Colonic mucosa (tissue), 4 donors: ENCODE data around the gene MPV17L2. TPM values are rescaled to one million over a fixed set of nuclear protein-coding genes. Genes with fewer than 3 reads are reported as not detected.

Experiments
- DNase-seq: peaks from one replicate; pipeline ENCODE4 v3.0.0-alpha.2; 2020
- H3K27ac ChIP-seq: fragments of 200-600 bp; one replicate; pipeline ENCODE4 v1.8.0; 2021
- H3K27me3 ChIP-seq: fragments of 200-600 bp; one replicate; pipeline ENCODE4 v1.8.0; 2021
- H3K36me3 ChIP-seq: fragments of 200-600 bp; one replicate; pipeline ENCODE4 v1.8.0; 2021
- H3K4me1 ChIP-seq: fragments of 200-600 bp; one replicate; pipeline ENCODE4 v1.8.0; 2021; ENCODE audit warnings: mild to moderate bottlenecking
- H3K4me3 ChIP-seq: fragments of 200-600 bp; one replicate; pipeline ENCODE4 v1.8.0; 2021
- H3K9ac ChIP-seq, 2 donors: one replicate each; pipeline ENCODE4 v1.7.0; 2013; ENCODE audit warnings: control low read depth in 2 of 2, low read depth in 2 of 2, low read length in 2 of 2
- H3K9me3 ChIP-seq: fragments of 200-600 bp; one replicate; pipeline ENCODE4 v1.8.0; 2021
- intact Hi-C: fragments of 100-400 bp; cut with DNase I; formaldehyde crosslinking; loops from one replicate; pipeline ENCODE4 v1.14.1; 2022
- total RNA-seq, 2 donors: library from RNA; stranded (reverse); fragmentation: NEBNext Ultra II Directional in 1 of 2; extraction: Animal tissue kit (Norgen Biotek cat#: 25700) in 1 of 2; gene quantifications; one replicate each; pipeline ENCODE4 v1.2.1, GENCODE V29; 2021
- TF ChIP-seq, protein P1 (sequence below): fragments of 200-600 bp; IDR thresholded peaks from one replicate; pipeline ENCODE4 v1.8.0; 2022; ENCODE audit warnings: antibody characterized with exemption, mild to moderate bottlenecking
- donor health status: healthy.
- donor health status: DM: no; HTN: no; CAD: no.
- donor health status: DM: no; HTN: no; CAD: no.

MPV17L2 gene
- total RNA-seq, 2 donors from 2014 or later: 8.9 to 21.7 TPM

DNA sequence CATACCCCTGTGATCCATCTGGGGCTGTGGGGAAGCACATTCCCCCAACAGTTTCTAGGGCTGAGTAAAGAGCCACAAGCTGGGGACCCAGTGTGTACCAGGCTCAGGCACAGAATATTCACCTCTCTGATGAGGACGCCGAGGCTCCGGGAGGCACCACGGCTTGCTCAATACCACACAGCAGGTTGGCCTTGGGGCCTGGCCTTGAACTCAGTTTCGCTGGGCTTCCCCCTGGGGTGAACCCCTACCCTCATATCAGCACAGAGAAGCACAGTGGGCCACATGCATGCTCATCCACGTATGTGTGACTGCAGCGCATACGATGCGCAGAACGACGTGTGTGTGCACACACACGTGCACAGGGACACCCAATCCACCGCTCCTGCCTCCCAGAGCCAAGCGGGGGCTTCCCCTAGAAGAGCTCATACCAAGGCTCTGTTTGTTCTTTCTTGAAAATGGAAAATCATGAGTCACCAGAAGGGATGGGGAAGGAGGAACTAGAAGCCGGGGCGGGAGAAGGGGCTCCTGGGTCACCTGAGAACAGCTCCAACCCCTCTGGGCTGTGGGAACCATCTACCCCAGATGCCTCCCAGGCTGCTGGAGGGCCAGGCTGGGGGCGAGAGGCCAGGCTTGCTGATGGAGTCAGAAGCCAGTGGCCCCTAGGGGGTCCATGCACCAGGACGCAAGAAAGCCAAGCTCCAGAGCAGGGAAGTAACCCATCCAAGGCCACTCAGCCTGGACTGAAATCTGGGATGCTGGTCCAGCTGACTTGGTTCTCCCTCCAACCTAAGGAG is 38.1 kb downstream of the MPV17L2 start:
- no peak overlapping the region for H3K27ac ChIP-seq
- H3K27me3 ChIP-seq: peaks cover 12% of the 10 kb centered on the region
- H3K9me3 ChIP-seq: no peaks in the 10 kb centered on the region
- TF ChIP-seq, protein P1, sequence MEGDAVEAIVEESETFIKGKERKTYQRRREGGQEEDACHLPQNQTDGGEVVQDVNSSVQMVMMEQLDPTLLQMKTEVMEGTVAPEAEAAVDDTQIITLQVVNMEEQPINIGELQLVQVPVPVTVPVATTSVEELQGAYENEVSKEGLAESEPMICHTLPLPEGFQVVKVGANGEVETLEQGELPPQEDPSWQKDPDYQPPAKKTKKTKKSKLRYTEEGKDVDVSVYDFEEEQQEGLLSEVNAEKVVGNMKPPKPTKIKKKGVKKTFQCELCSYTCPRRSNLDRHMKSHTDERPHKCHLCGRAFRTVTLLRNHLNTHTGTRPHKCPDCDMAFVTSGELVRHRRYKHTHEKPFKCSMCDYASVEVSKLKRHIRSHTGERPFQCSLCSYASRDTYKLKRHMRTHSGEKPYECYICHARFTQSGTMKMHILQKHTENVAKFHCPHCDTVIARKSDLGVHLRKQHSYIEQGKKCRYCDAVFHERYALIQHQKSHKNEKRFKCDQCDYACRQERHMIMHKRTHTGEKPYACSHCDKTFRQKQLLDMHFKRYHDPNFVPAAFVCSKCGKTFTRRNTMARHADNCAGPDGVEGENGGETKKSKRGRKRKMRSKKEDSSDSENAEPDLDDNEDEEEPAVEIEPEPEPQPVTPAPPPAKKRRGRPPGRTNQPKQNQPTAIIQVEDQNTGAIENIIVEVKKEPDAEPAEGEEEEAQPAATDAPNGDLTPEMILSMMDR: no peak
- no peak overlapping the region for H3K4me3 ChIP-seq
- H3K36me3 ChIP-seq: no peaks in the 10 kb centered on the region
- no peak overlapping the region for H3K9ac ChIP-seq
- H3K4me1 ChIP-seq: peaks cover under 1% of the 10 kb centered on the region
- no peak for DNase-seq
- intact Hi-C loops: no loop called here

DNA sequence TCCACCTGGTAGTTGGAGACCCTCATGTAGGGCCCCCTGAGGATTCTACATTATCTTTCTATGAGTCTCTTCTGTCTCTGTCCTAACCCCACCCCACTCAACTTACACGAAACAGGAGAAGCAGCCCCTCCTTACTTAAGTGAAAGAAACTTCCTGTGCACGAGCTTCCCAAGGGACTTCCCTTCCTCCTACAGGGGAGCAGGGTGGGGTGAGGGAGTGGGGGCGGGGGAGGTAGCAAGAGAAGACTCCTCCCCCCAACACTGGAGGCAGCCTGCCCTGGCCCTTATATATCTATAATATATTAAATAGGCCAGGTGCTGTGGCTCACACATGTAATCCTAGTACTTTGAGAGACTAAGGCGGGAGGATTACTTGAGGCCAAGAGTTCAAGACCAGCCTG is 38.8 kb downstream of the MPV17L2 start:
- TF ChIP-seq, protein P1: no peak
- H3K9ac ChIP-seq: no peak overlapping the region
- no peak for DNase-seq
- H3K27me3 ChIP-seq: peaks cover 9% of the 10 kb centered on the region
- no peaks in the 10 kb centered on the region for H3K9me3 ChIP-seq
- H3K36me3 ChIP-seq: no peaks in the 10 kb centered on the region
- no peaks in the 10 kb centered on the region for H3K4me1 ChIP-seq
- H3K4me3 ChIP-seq: no peak overlapping the region
- intact Hi-C loops: no loop called here
- H3K27ac ChIP-seq: no peak overlapping the region

DNA sequence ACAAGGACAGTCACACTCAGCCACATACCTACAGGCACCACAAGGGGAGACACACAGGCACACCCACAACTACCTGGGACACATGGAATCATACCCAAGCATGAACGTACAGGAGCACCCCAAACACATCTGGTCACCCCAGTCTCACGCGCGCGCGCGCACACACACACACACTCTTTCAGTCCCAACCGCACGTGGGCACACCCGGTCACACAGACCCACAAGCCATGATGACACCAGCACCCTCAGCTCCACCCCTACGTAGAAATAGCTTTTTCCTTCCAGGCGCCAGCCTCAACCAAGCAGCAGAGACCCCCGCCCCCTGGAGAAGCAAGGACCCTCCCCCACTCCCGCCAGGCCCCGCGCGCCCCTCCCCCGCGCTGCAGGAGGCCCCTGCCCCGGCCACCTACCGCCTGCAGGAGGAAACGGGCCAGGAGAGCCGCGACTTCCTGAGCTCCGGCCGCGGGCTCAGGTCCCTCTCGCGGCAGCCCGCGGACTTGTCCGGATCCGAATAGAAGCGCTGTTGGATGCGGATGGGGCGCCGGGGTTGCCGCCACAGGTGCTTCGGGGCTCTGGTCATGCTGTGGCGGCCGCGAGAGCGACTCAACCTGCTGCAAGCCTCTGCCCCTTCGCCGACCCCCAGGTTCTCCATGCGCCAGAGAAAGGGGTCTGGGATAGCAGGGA is 39.7 kb downstream of the MPV17L2 start:
- no peaks in the 10 kb centered on the region for H3K9me3 ChIP-seq
- peaks cover 9% of the 10 kb centered on the region for H3K27me3 ChIP-seq
- H3K9ac ChIP-seq: no peak overlapping the region
- intact Hi-C loops: no loop called here
- TF ChIP-seq, protein P1: no peak
- H3K36me3 ChIP-seq: no peaks in the 10 kb centered on the region
- H3K4me3 ChIP-seq: no peak overlapping the region
- H3K27ac ChIP-seq: no peak overlapping the region
- no peaks in the 10 kb centered on the region for H3K4me1 ChIP-seq
- DNase-seq: no peak

DNA sequence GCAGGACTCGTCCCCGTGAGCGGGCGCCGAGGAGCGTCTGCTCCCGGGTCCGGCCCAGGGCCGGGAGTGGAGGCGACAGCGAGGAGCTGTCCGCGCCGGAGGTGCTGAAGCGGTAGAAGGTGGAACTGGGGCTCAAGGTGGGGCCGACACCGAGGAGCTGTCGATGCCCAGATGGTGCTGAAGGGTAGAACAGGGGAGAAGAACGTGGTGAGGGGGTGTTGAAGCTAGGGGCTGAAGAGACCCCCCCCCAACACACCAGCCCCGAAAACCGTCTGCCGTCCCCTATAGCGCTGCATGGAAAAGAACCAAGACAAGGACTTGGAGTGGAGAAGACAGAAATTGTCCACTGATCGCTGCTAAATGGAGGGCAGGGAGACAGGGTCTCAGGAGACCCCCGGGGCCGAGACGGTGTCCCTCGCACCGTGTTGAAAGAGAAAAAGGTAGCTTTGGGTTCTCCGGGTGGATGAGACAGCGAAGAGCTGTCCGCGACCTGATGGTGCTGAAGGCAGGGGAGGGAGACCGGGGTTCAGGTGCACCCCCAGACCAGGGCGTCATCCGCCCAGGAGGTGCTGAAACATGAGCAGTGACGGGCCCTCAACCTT is 40.3 kb downstream of the MPV17L2 start:
- Histone ChIP-seq H3K36me3 (no peaks in the 10 kb centered on the region), H3K27me3 (peaks cover 9% of the 10 kb centered on the region), H3K9ac (no peak overlapping the region), H3K27ac (no peak overlapping the region), H3K4me1 (no peaks in the 10 kb centered on the region), H3K4me3 (no peak overlapping the region), H3K9me3 (no peaks in the 10 kb centered on the region)
- peak; percentile 52 for DNase-seq
- intact Hi-C loops: no loop called here
- TF ChIP-seq, protein P1: no peak

DNA sequence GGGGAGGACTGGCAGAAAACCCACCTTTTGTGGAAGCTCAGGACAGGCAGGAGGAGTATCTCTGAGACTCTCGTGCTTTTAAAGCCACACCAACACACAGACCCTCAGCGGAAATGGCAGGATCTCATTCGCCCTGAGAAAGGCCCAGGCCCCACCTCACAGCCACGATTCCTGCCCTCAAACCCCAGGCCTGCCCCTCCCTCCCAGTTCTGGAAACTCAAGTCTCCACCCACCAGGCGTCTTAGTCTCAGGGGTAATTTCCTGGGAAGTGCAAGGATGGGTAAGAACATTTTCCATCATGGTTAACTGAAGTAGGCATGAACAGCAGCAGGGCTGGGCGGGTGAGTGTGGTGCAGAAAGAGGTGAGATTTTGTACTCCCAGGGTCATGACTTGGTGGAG is 41.2 kb downstream of the MPV17L2 start:
- TF ChIP-seq, protein P1: no peak
- H3K9ac ChIP-seq: no peak overlapping the region
- peaks cover 9% of the 10 kb centered on the region for H3K27me3 ChIP-seq

More for the DNA sequence above, 41.2 kb downstream of the MPV17L2 start:
- Histone ChIP-seq H3K36me3 (no peaks in the 10 kb centered on the region), H3K9me3 (no peaks in the 10 kb centered on the region), H3K4me3 (no peak overlapping the region), H3K27ac (no peak overlapping the region), H3K4me1 (no peaks in the 10 kb centered on the region)
- no peak for DNase-seq
- intact Hi-C loops: no loop called here
